ENCODE measurements around the gene TRMO. TPM values are rescaled to one million over a fixed set of nuclear protein-coding genes. Genes with fewer than 3 reads are reported as not detected.

The TRMO gene
- total RNA-seq, 1 experiment from 2014 or later, result 8.6 TPM

- Histone ChIP-seq H3K9ac (ENCODE audit: extremely low read depth, insufficient read length, low read length) (no peak overlapping the region), H2BK5ac (ENCODE audit: insufficient read length, low read length) (no peak overlapping the region), H3K23me2 (ENCODE audit: insufficient read length, low read depth, low read length, poor library complexity, severe bottlenecking) (no peaks in the 10 kb centered on the region), H3K9me3 (ENCODE audit: control insufficient read depth, low read depth, low read length) (no peaks in the 10 kb centered on the region), H3K23ac (ENCODE audit: insufficient read length, low read depth, low read length) (no peak overlapping the region), H3K27me3 (ENCODE audit: insufficient read depth, low read length) (no peaks in the 10 kb centered on the region), H2BK15ac (ENCODE audit: low read depth, low read length) (no peak overlapping the region), H3K79me2 (ENCODE audit: insufficient read depth, low read length) (no peaks in the 10 kb centered on the region), H3K14ac (ENCODE audit: insufficient read depth, low read length) (no peak overlapping the region), H4K5ac (ENCODE audit: insufficient read length, low read depth, low read length) (no peak overlapping the region), H2BK12ac (ENCODE audit: insufficient read length, low read depth, low read length) (no peak overlapping the region), H3K4me1 (ENCODE audit: insufficient read depth, low read length) (no peaks in the 10 kb centered on the region), H2BK20ac (ENCODE audit: low read depth, low read length, poor library complexity, severe bottlenecking) (no peak overlapping the region), H3K4me2 (ENCODE audit: insufficient read depth, insufficient read length, low read length) (no peak overlapping the region), H3K79me1 (ENCODE audit: insufficient read depth, low read depth, low read length, poor library complexity, severe bottlenecking) (no peaks in the 10 kb centered on the region), H3K18ac (ENCODE audit: insufficient read length, low read depth, low read length) (no peak overlapping the region), H4K91ac (ENCODE audit: insufficient read length, low read depth, low read length) (no peak overlapping the region), H3K4ac (ENCODE audit: low read depth, low read length) (no peak overlapping the region), H4K20me1 (ENCODE audit: control insufficient read depth, insufficient read depth, insufficient read length) (no peaks in the 10 kb centered on the region), H3K27ac (ENCODE audit: insufficient read length, low read depth, low read length) (no peak overlapping the region), H3T11ph (ENCODE audit: low read length) (no peak overlapping the region), H4K8ac (replicated peaks; ENCODE audit: insufficient read length, low read depth, low read length) (no peak overlapping the region), H3K56ac (ENCODE audit: insufficient read length, low read depth, low read length) (no peak overlapping the region), H2BK120ac (ENCODE audit: low read depth, low read length, poor library complexity, severe bottlenecking) (no peak overlapping the region), H2AFZ (ENCODE audit: low read length) (no peak overlapping the region), H2AK5ac (ENCODE audit: insufficient read length, low read length) (no peak overlapping the region)
- DNase-seq, result no peak
- no peaks in the 10 kb centered on the region for H3K9me3 Mint-ChIP-seq
- no peaks in the 10 kb centered on the region for H3K27me3 Mint-ChIP-seq (ENCODE audit: low read depth)
- H3K36me3 Mint-ChIP-seq (ENCODE audit: insufficient read depth in 1 of 3, low read depth in 3 of 3), result peaks cover 0 to 13% (median 6%) of the 10 kb centered on the region in 3 experiments; a peak in 2 of 7 replicates
- no peaks in the 10 kb centered on the region for H3K4me1 Mint-ChIP-seq
- H3K27ac Mint-ChIP-seq, result no peak overlapping the region
- TF ChIP-seq CTCF (conservative IDR thresholded peaks at IDR 0.05), result no peak
- no peak overlapping the region for H3K4me3 Mint-ChIP-seq
- no CpG with 5 or more reads among the region's 1 CpG for WGBS (ENCODE audit: extremely low coverage, insufficient read length, low lambda C conversion rate)
These were observed 10.3 kb downstream of the TRMO start for GRCh38 chr9:97911970-97912369.

All from H9 (cell line).